HepG2 (cell line): ENCODE measurements around the gene CYP46A1.

ENCODE experiments used
- CTCF ChIP-seq: sonication (generic); formaldehyde crosslinking; IDR thresholded peaks from 2 replicates; pipeline ENCODE4 v1.5.0; 2020; ENCODE audit warnings: mild to moderate bottlenecking, missing genetic modification reagents, moderate library complexity
- EP300 ChIP-seq, 3 experiments: sonication (generic) in 1 of 3; formaldehyde crosslinking in 1 of 3; IDR thresholded peaks; 2 replicates each; pipeline versions ENCODE4 v1.5.1 to v1.6.1; 2011 to 2020; ENCODE audit warnings: low read depth in 2 of 3, low read length in 2 of 3, borderline replicate concordance in 1 of 3, improper control_type of control experiment in 1 of 3, mild to moderate bottlenecking in 1 of 3, missing genetic modification reagents in 1 of 3, moderate library complexity in 1 of 3
- IRF2 ChIP-seq: IDR thresholded peaks from 2 replicates; pipeline ENCODE4 v1.6.1; 2018; ENCODE audit warnings: missing genetic modification reagents, missing compliant biosample characterization
- IRF9 ChIP-seq: sonication (generic); formaldehyde crosslinking; IDR thresholded peaks from 2 replicates; pipeline ENCODE4 v1.8.0; 2022; ENCODE audit warnings: missing genetic modification reagents, mild to moderate bottlenecking, borderline replicate concordance
- NONO ChIP-seq, 2 experiments: fragments of 450-650 bp in 1 of 2; sonication (generic) in 1 of 2; formaldehyde crosslinking in 1 of 2; IDR thresholded peaks in 1 of 2; conservative IDR thresholded peaks in 1 of 2; 2 replicates each; pipeline versions ENCODE4 v1.6.1 to v1.8.0; 2017 to 2022; ENCODE audit warnings: mild to moderate bottlenecking in 1 of 2, missing genetic modification reagents in 1 of 2, moderate library complexity in 1 of 2
- NR2C2 ChIP-seq: sonication (generic); formaldehyde crosslinking; IDR thresholded peaks from 2 replicates; pipeline ENCODE4 v1.4.0; 2020; ENCODE audit warnings: missing genetic modification reagents, mild to moderate bottlenecking, moderate library complexity, borderline replicate concordance
- SMC3 ChIP-seq: IDR thresholded peaks from 2 replicates; pipeline ENCODE4 v1.6.1; 2011; ENCODE audit warnings: low read length, improper control_type of control experiment
- TAF1 ChIP-seq: sonication (generic); formaldehyde crosslinking; IDR thresholded peaks from 2 replicates; pipeline ENCODE4 v1.4.0; 2020; ENCODE audit warnings: missing genetic modification reagents
- ZSCAN12 ChIP-seq: sonication (generic); formaldehyde crosslinking; IDR thresholded peaks from 2 replicates; pipeline ENCODE4 v1.9.0; 2021; ENCODE audit warnings: mild to moderate bottlenecking, missing genetic modification reagents

GRCh38 chr14:99690636-99691035, 6.5 kb downstream of the CYP46A1 start:
- TF ChIP-seq CTCF (CRISPR knock-in tag) (no peak), ZSCAN12 (CRISPR knock-in tag) (no peak), EP300 (IDR thresholded peaks at IDR 0.05; ENCODE audit: low read depth in 2 of 2, low read length in 2 of 2) (no peak), EP300 (CRISPR knock-in tag; IDR thresholded peaks at IDR 0.05; ENCODE audit: borderline replicate concordance) (no peak), NONO (IDR thresholded peaks at IDR 0.05) (no peak), NONO (CRISPR knock-in tag; conservative IDR thresholded peaks at IDR 0.05) (no peak), TAF1 (no peak), NR2C2 (CRISPR knock-in tag) (no peak), IRF9 (CRISPR knock-in tag) (no peak), IRF2 (CRISPR knock-in tag) (no peak), SMC3 (no peak)
